ENCODE measurements around the gene PRM3.
A peak's percentile ranks its signal among the peaks of the same experiment; 100 is the strongest.

PRM3 gene

DNA sequence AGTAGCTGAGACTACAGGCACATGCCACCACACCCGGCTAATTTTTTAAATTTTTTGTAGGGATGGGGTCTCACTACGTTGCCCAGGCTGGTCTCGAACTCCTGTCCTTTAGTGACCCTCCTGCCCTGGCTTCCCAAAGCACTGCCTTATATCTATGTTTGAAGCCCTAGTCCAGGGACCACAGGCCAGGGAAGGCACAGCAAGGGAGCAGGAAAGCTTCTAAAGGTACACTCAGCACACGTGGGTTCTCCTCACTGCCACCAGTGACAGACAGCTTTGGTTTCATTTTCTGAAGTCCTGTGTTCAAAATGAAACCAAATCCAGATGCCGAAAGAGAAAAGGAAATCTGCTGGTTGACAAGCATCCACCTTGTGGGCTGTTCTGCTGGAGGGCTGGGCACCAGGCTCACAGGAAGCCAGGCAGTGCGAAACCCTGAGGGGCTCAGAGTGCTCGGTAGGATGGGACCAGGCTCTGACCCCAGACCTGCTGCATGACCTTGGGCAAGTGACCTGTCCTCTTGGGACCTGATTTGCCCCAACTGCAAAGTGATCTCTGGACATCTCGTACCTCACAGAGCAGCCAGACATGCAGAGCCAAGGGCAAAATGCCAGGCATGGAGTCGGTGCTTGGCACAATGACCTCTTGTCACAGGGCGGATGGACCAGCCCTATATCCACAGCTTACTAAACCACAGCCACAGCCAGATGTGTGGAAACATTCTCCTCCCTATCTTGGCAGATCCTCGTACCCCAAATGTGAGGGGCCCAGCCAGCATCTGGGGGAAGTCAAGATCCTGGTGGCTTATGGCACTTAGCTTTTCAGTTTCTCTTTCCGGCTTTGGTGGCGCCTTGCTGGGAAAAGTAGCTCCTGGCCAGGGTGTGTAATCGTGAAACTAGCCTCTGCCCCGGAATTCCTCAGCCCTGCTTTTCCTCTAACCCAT, 14.6 kb downstream of the PRM3 start:
- DNase-seq: peak; percentile 3

DNA sequence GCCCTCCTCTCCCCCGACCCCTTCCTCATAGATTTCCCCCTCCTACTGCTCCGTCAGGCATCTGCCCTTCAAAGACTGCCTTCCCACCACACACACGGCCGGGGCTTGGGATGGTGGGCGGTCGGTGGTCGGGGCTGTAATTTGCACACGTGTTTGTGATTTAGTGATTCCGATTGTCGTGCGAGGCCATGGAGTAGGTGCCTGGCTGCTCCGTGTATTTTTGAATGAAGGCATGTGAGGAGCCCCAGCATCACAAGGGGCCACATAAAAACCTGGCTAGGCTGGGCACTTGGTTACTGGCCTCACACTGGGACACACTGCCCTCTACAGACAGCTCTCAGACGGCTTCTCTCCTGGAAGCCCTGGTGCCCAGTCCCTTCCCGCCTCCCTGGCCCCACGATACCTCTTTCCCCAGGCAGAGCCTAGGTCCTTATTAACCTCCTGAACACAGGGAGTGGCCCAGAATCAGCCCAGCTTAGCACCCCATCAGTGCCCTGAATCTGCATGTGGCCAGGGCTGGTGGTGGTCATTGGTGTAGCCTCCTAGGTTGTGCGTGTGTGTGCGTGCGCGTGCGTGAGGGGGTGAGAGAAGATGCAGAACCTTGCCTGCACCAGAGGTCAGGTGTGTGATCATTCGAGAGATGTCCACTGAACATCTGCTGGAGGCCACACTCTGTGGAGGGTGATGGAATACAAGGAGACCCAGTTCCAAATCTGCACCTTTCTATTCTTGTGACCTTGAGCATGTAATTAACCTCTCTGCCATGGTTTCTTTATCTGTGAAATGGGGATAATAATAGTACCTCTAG, 16.1 kb downstream of the PRM3 start:
- peak; percentile 51 for DNase-seq

DNA sequence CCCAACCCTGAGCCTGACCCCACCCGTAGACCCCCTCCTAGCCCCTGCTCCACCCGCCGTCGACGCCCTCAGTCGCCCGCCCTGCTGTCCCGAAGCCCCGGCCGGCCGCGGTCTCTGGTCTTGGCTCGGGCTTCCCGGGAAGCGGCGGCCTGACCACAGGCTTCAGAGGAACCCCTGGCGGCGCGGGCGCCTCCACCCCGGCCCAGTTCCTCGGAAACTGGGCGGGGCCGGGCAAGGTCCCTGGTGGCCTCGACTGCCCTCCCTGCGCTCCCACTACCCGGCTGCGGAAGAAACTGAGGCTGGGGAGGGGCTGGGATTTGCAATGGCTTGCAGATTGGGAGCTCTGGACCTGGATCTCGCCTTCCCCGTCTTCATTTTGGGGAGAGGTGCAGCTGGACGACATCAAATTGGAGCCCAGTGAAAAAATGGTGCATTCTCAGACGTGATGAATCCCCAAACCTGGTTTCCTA, 16.7 kb downstream of the PRM3 start:
- DNase-seq: peak; percentile 16

DNA sequence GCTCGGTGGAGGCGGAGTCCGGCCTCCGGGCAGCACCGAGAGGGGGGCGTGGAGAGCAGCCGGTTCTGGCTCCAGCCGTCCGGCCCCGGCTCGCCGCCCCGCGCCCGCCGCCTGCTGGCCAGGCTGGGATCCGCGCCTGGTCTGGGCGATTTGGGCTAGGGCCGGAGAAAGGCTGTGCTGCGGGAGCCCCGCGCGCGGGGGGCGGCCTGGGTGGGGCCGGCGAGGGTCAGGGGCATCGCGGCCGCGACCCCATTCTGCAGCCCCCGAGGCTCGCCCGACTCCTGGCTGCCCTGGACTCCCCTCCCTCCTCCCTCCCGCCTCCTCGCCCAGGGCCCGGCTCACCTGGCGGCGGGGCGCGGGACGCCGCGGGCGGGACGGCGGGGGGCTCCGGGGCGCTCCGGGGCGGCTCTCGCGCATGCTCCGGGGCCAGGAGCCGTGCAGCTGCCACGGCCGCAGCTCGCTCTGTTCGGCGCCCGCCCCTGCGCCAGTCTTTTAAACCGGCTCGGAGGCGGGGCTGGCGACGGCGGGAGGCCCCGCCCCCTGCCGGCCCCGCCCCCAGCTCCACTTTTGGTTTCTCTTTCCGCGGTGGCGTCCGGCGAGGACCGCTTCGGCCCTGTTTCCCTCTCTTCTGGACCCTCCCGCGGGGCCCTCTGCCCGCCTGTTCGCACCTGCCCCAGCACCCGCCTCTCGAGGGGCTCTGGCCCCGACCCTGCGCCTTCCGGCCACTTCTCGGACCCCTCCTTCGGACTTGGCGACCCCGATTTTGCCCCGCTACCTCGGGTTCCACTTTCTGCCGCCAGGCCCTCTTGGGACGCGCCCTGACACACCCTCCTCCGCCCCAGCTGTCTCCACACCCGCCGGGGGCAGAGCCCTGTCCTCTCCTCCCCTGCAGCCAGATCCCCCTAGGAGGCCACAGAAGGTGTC, 17.4 kb downstream of the PRM3 start, which contains the start of gene SOCS1:
Gene SOCS1 (minus strand): TSS at position 468 of the 924 bp plus-strand sequence. CDS start 726 bp downstream, outside the sequence.
- peak; percentile 83 for DNase-seq

DNA sequence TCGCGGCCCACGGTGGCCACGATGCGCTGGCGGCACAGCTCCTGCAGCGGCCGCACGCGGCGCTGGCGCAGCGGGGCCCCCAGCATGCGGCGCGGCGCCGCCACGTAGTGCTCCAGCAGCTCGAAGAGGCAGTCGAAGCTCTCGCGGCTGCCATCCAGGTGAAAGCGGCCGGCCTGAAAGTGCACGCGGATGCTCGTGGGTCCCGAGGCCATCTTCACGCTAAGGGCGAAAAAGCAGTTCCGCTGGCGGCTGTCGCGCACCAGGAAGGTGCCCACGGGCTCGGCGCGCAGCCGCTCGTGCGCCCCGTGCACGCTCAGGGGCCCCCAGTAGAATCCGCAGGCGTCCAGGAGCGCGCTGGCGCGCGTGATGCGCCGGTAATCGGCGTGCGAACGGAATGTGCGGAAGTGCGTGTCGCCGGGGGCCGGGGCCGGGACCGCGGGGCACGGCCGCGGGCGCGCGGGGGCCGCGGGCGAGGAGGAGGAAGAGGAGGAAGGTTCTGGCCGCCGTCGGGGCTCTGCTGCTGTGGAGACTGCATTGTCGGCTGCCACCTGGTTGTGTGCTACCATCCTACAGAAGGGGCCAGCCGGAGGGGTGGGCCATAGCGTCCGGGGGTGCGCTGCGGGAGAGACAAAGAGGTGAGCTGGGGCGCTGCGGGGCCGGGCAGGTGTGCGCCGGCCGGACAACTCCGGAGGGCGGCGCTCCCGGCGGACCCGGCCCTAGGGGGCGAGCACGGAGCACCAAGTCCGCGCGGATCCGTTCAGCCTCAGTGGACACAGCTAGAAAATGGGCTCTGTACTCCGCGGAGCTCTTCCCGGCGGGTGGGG, 18.3 kb downstream of the PRM3 start:
- peak; percentile 67 for DNase-seq

DNA sequence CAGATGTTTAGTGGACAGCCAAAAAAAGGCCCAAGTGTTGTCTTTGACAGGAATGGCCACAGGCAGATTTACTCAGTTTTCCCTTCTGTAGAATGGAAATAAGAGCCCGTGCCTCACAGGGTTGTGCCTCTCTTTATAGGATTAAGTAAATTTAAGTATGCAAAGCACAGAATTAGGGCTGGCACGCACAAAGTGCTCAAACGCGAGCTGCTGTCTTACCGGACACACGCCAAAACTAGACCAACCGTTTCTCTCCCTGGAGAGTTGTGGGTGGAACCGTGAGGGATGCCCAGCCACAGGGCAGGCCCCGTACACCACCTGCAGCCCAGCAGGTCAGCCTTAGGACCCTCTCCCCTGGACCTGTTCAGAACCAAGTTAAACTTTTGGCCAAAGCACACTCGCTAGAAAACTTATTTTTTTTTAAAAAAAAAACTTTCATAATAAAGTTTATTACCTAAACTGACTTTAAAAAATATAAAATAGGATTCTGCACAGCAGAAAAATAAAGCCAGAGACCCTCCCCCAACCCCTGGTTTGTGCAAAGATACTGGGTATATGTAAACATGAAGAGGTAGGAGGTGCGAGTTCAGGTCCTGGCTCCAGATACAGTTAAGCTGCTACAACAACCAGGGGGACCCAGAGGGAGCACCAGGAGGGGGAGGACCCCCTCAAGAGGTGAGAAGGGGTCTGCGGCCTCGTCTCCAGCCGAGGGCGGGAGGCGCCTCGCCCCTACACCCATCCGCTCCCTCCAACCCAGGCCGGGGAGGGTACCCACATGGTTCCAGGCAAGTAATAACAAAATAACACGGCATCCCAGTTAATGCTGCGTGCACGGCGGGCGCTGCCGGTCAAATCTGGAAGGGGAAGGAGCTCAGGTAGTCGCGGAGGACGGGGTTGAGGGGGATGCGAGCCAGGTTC, 19.2 kb downstream of the PRM3 start:
- peak; percentile 8 for DNase-seq

DNA sequence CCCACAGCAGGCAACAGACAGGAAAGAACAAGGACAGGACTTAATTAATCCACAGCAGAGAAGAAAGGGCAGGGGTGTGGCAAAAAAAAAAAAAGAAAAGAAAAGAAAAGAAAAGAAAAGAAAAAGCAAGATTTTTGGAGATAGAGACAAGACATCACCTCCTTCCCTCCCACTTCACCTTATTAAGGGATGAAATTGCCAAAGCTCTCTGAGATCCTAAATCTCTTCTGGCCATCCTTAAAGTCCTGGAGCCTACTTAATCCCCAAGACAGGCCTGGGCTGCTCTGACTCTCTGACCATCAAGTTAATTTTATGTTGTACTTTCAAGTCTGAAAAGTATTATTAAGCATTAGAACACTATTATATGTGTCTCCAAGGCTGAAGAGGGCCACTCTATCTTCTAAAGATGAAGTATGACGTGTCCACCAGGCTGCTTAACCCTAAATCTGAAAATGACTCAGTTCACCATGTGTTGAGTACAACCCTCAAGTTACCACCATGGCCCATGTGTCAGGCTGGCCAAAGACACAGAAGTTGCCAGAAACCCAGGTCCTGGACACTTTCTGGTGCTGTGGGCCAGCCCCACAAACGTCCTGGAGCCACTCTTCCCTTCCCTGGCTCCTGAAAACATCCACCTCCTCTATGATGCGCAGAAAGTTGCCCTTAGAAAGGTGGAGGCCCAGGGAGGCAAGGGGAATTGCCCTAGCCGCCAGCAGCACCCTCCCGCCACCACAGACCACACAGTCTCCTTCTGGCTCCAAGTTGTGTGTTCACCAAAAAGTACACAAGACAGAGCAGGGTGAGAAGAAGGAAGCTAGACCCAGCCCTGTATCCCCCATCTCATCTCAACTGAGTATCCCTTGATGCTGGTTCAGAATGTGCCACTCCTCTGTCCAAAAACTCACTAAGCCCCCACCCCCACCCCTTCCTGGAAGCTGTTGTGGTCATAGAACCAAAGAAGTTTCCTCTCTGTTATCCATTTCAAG, 20.1 kb downstream of the PRM3 start:
- DNase-seq: peak; percentile 41

DNA sequence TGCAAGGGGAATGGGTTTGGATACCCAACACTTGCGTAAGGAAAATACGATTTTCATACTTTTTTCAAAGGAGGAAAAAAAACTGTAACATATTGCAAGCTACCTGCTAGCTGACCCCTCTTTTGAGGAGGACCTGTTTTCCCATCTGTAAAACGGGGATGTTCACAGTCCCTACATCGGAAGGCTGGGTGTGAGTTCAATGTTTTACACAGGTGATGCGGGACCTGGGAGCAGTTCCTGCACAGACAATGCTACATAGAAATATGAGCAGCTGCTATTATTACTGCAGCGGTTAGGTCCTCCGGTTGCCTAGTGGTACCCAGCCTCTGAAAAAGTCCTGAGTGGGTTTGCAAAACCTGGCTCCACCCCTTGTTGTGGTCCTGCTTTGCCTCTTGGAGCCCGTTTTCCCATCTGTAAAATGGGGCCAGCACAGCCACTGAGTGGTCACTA, 20.9 kb downstream of the PRM3 start:
- DNase-seq: no peak

DNA sequence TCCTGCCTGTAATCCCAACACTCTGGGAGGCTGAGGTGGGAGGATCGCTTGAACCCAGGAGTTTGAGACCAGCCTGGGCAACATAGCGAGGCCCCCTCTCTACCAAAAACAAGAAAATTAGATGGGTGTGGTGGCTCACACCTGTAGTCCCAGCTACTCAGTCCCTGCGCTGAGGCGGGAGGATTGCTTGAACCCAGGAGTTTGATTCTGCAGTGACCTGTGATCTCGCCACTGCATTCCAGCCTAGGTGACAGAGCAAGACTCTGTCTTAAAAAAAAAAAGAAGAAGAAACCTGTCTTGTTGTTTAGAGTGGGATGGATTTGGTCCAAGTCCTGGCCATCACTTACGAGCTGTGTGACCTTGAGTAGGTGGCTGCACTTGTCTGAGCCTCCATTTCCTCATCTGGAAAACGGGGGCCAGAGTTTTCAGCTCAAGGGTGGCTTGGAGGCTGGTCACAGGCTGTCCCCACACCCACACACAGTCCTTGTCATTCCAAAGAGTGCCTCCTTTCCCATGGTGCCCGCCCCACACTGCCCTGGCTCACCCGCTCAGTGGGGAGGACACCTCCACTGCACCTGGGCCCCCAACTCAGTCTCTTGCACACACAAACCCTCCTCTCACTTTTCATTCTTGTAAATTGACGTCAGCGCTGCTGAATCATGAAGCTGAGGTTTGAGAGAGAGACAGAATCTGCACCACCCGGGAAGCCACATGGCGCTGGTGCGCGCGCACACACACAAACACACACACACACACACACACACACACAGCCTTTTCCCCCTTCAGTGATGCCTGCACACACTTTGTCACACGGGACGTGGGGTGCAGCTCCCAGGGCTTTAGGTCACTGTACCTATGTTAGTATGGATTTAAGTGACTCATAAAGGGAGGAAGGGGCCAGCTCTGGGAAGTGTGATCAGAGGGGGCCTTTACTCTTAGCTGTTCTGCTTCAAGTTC, 21.6 kb downstream of the PRM3 start:
- DNase-seq: peak; percentile 78

DNA sequence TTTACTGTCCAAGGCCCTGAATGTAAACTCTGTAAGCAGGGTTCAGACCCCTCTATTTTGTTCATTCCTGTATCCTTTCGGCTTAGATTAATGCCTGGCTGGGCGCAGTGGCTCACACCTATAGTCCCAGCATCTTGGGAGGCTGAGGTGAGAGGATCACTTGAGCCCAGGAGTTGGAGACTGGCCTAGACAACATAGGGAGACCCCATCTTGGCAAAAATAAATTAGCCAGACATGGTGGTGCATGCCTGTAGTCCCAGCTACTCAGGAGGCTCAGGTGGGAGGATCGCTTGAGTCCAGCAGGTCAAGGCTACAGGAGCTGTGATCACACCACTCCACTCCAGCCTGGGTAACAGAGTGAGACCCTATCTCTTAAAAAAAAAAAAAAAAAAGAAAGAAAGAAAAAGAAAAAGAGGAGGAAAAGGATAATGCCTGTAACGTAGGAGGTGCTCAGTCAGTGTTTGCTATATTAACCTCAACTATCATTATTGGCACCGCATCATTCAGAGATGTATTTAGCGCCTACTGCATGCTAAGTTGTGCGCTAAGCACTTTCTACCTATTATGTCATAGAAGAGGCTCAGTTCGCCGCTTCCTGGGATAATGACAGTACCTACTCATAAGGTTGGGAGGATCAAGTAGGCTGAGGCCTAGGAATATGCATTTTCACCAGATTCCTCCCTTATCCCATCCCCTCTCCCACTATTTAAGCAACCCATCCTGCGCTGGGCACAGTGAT, 22.5 kb downstream of the PRM3 start:
- no peak for DNase-seq

DNA sequence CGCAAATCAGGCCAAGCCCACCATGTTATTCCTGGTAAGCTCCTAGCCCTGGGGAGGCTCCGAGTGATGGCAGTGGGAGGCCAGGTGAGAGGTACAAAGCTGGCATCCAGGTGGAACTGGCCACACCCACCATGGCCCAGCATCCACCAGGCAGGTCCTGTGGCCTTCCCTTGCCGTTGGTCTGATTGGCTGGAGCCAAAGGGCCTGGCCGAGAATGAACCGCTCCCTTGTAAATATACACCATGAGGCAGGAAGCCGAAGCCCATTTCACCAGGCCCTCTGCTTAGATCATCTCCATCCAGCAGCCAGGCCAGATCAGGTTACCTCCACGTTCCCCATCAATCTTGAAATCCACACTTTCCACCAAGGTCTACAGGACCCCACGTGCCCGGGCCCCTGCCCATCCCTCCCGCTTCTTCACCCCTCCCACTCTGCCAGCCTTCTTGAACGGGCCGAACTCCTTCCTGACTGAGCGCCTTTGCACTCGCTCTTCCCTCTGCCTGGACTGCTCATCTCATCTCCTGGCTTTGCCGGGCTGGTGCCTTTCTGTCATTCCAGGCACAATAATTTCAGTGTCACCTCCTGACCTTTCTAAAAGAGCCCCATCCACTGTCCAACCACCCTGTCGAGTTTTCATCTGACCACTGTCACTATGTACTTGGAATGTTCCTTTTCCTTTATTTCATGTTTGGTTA, 23.2 kb downstream of the PRM3 start:
- no peak for DNase-seq

DNA sequence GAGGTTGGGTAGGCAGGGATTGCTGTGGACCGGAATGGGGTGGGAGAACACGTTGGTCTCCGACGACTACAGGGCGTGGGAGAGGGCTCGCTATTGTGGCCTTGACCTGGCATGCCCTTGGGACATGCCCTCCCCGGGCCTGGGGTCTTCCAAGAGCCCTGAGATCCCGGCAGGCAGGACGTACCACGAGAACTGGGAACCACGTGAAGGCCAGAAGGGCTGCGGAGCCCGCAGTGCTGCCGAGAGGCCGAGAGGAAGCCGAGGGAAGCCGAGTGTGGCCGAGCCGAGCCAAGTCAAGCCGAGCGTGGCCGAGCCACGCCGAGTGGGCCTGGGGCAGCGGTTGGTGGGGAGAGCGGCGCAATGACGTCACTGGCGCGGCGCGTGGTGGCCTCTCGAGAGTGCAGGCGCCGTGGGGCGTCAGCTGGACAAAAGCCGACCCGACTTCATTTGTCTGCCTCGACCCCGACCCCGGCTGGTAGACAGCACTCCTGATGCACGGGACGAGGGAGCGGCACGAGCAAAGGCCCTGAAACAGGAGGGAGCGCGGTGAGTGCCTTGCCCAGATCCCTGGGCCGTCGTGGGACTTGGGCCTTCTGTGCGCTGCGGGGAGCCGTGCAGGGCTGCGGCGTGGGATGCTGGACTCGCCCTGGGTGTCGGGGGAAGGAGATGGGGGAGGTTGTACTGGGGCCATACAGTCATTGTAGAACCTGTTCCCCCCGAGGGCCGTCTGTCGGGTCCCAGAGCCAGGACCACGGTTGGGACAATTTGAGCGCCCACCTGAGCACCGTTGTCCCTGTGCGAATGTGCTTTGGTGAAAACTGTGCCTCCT, 24.0 kb downstream of the PRM3 start:
- DNase-seq: no peak

DNA sequence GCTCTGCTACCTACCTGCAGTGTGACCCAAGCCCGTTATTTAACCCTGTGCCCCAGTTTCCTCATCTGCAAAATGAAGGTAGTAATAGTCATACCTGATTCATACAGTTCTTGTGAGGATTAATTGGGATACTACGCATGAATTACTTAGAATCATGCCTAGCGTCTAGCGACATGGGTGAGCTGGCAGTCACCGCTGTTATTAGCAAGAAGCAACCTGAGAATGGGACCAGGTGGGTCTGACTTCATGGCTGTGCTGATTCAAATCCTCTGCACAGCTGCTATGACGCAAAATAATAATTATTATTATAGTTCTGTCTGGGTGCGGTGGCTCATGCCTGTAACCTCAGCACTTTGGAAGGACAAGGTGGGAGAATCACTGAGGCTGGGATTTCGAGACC, 25.3 kb downstream of the PRM3 start:
- no peak for DNase-seq

DNA sequence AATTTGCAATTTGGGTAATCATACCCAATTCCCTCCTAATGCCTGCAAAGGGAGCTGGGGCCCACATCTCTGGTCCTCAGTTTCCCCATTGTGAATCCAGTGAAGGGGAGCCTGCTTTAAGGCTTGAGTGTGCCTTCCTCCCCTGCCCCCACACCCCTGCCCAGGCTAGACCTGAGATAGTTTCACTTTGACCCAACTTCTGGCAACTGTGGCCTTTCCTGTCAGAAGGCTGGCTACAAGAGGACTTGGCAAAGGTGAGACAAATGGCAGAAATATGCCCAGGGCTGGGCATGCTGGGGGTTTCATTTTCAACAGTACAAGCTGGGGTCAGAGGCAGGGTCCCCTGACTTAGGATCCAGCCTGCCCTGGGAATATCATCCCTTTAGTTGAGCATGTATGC, 27.4 kb downstream of the PRM3 start:
- no peak for DNase-seq

DNA sequence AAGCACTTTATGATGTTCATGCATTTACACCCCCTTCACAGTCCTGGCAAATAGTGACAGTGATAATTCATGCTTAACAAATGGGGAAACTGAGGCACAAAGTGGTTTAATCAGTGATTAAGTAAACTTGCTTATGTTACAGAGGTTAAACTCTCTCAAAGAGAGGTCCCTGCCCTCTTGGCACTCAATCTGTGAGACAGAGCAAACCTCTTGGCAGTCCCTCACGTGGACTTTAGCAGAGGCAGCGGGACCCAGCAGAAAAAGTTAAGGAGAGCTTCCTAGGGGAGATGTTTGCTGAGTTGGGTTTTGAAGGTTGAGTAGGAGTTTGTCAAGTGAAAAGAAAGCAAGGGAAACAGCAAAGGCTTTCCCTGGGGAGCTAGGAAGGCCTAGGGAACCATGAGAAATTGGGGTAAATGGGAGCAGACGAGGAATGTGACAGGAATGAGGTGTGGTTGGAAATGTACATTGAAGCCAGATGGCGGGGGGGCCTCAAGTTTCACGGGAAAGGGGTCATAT, 28.1 kb downstream of the PRM3 start:
- no peak for DNase-seq
